Effector memory CD8-positive, alpha-beta T cell (primary cell): Measurements from ENCODE around the gene TMEM221.

Source experiments
- ATAC-seq: fragments of 150-1000 bp; cut with Tn5 transposase; replicated peaks from 2 replicates; pipeline ENCODE4 v1.10.0; 2021; ENCODE audit warnings: mild to moderate bottlenecking, moderate library complexity
- DNase-seq, 3 experiments: peaks; one replicate each; pipeline ENCODE4 v3.0.0; 2021
- H3K27ac Mint-ChIP-seq, 2 donors: one replicate each; pipeline ENCODE4 v1.8.0; 2022; ENCODE audit warnings: mild to moderate bottlenecking in 2 of 2, mixed read lengths in 2 of 2, moderate library complexity in 2 of 2
- H3K27me3 Mint-ChIP-seq, 2 donors: one replicate each; pipeline ENCODE4 v1.8.0; 2022; ENCODE audit warnings: mixed read lengths in 2 of 2
- H3K36me3 Mint-ChIP-seq: one replicate; pipeline ENCODE4 v1.8.0; 2022; ENCODE audit warnings: mild to moderate bottlenecking, moderate library complexity, mixed read lengths; ENCODE audit not compliant: insufficient read depth
- H3K4me1 Mint-ChIP-seq, 2 donors: one replicate each; pipeline ENCODE4 v1.8.0; 2022; ENCODE audit warnings: low read depth in 2 of 2, mixed read lengths in 2 of 2
- H3K4me3 Mint-ChIP-seq, 2 donors: one replicate each; pipeline ENCODE4 v1.8.0; 2022; ENCODE audit warnings: mild to moderate bottlenecking in 2 of 2, mixed read lengths in 2 of 2, moderate library complexity in 2 of 2
- H3K9me3 Mint-ChIP-seq, 2 donors: one replicate each; pipeline ENCODE4 v1.8.0; 2022; ENCODE audit warnings: mixed read lengths in 2 of 2

Gene TMEM221

GRCh38 chr19:17401628-17402027, 46.8 kb downstream of the TMEM221 start:
- Mint-ChIP-seq H3K36me3 (peaks cover 34% of the 10 kb centered on the region), H3K27ac (no peak overlapping the region), H3K9me3 (no peaks in the 10 kb centered on the region), H3K4me1 (peaks cover 23 to 28% of the 10 kb centered on the region in 2 donors), H3K27me3 (no peaks in the 10 kb centered on the region), H3K4me3 (no peak overlapping the region)
- ATAC-seq, result no peak
- DNase-seq, result no peak

- Mint-ChIP-seq H3K27ac (peak overlapping the region in 1 of 2 donors; percentile 62), H3K4me1 (peaks cover 9 to 18% of the 10 kb centered on the region in 2 donors), H3K4me3 (no peak overlapping the region), H3K27me3 (no peaks in the 10 kb centered on the region), H3K36me3 (peaks cover 34% of the 10 kb centered on the region), H3K9me3 (no peaks in the 10 kb centered on the region)
- DNase-seq (no peak), ATAC-seq (no peak)
These were observed 49.5 kb downstream of the TMEM221 start for GRCh38 chr19:17398902-17399527.

- Mint-ChIP-seq H3K27ac (peak overlapping the region in 1 of 2 donors; percentile 75), H3K36me3 (peaks cover 11% of the 10 kb centered on the region), H3K9me3 (no peaks in the 10 kb centered on the region), H3K4me3 (peak overlapping the region in 1 of 2 donors; percentile 46), H3K4me1 (peaks cover 19 to 20% of the 10 kb centered on the region in 2 donors), H3K27me3 (no peaks in the 10 kb centered on the region)
- ATAC-seq (no peak), DNase-seq (peak in 2 of 3 experiments; percentile 41 to 52)
These were observed 53.5 kb downstream of the TMEM221 start for GRCh38 chr19:17394891-17395415.

- no peak for DNase-seq
- no peaks in the 10 kb centered on the region for H3K9me3 Mint-ChIP-seq
- no peak for ATAC-seq
- peaks cover 19 to 20% of the 10 kb centered on the region in 2 donors for H3K4me1 Mint-ChIP-seq
- H3K27me3 Mint-ChIP-seq, result no peaks in the 10 kb centered on the region
- peaks cover 10% of the 10 kb centered on the region for H3K36me3 Mint-ChIP-seq
- H3K4me3 Mint-ChIP-seq, result peak within 1 kb of the TSS in 1 of 2 donors; percentile 23
- H3K27ac Mint-ChIP-seq, result peak within 1 kb of the TSS in 1 of 2 donors; percentile 75
These were observed 54.6 kb downstream of the TMEM221 start, which contains the start of gene CCDC194 for GRCh38 chr19:17393914-17394313. Gene CCDC194 (minus strand): TSS chr19:17394196. CDS start chr19:17394158, 38 bp downstream.

GRCh38 chr19:17393002-17393401, 55.5 kb downstream of the TMEM221 start:
- ATAC-seq (no peak), DNase-seq (no peak)
- H3K4me3 Mint-ChIP-seq, result peak overlapping the region in 1 of 2 donors; percentile 23
- no peaks in the 10 kb centered on the region for H3K27me3 Mint-ChIP-seq
- H3K9me3 Mint-ChIP-seq, result no peaks in the 10 kb centered on the region
- peaks cover 19 to 20% of the 10 kb centered on the region in 2 donors for H3K4me1 Mint-ChIP-seq
- peaks cover 3% of the 10 kb centered on the region for H3K36me3 Mint-ChIP-seq
- no peak overlapping the region for H3K27ac Mint-ChIP-seq

GRCh38 chr19:17391371-17392151, 56.9 kb downstream of the TMEM221 start:
- H3K4me1 Mint-ChIP-seq, result peaks cover 19 to 20% of the 10 kb centered on the region in 2 donors
- no peaks in the 10 kb centered on the region for H3K9me3 Mint-ChIP-seq
- H3K4me3 Mint-ChIP-seq, result peak overlapping the region; percentile 84 to 91
- no peak for ATAC-seq
- H3K36me3 Mint-ChIP-seq, result peaks cover 4% of the 10 kb centered on the region
- no peak for DNase-seq
- H3K27me3 Mint-ChIP-seq, result no peaks in the 10 kb centered on the region
- H3K27ac Mint-ChIP-seq, result no peak overlapping the region

GRCh38 chr19:17390665-17391370, 57.6 kb downstream of the TMEM221 start:
- H3K27me3 Mint-ChIP-seq, result no peaks in the 10 kb centered on the region
- peak; percentile 78 to 86 (median 86) for DNase-seq
- H3K36me3 Mint-ChIP-seq, result peaks cover 4% of the 10 kb centered on the region
- peak overlapping the region; percentile 24 to 74 for H3K27ac Mint-ChIP-seq
- peak; percentile 99 for ATAC-seq
- H3K4me3 Mint-ChIP-seq, result peak overlapping the region; percentile 84 to 91
- peaks cover 19 to 20% of the 10 kb centered on the region in 2 donors for H3K4me1 Mint-ChIP-seq
- H3K9me3 Mint-ChIP-seq, result no peaks in the 10 kb centered on the region

- peak overlapping the region; percentile 24 to 74 for H3K27ac Mint-ChIP-seq
- DNase-seq (no peak), ATAC-seq (no peak)
- no peaks in the 10 kb centered on the region for H3K9me3 Mint-ChIP-seq
- peak overlapping the region; percentile 84 to 91 for H3K4me3 Mint-ChIP-seq
- H3K36me3 Mint-ChIP-seq, result peaks cover 4% of the 10 kb centered on the region
- peaks cover 15 to 18% of the 10 kb centered on the region in 2 donors for H3K4me1 Mint-ChIP-seq
- H3K27me3 Mint-ChIP-seq, result no peaks in the 10 kb centered on the region
These were observed 58.4 kb downstream of the TMEM221 start for GRCh38 chr19:17389957-17390664.

GRCh38 chr19:17389288-17389687, 59.2 kb downstream of the TMEM221 start:
- peaks cover 13% of the 10 kb centered on the region in 2 donors for H3K4me1 Mint-ChIP-seq
- DNase-seq (no peak), ATAC-seq (no peak)
- H3K27ac Mint-ChIP-seq, result no peak overlapping the region
- no peaks in the 10 kb centered on the region for H3K27me3 Mint-ChIP-seq
- H3K9me3 Mint-ChIP-seq, result no peaks in the 10 kb centered on the region
- H3K4me3 Mint-ChIP-seq, result no peak overlapping the region
- H3K36me3 Mint-ChIP-seq, result peaks cover 4% of the 10 kb centered on the region

- H3K36me3 Mint-ChIP-seq, result peaks cover 4% of the 10 kb centered on the region
- ATAC-seq (peak; percentile 45), DNase-seq (peak; percentile 43 to 54 (median 47))
- H3K27ac Mint-ChIP-seq, result no peak overlapping the region
- H3K9me3 Mint-ChIP-seq, result no peaks in the 10 kb centered on the region
- no peak overlapping the region for H3K4me3 Mint-ChIP-seq
- H3K27me3 Mint-ChIP-seq, result no peaks in the 10 kb centered on the region
- peaks cover 5% of the 10 kb centered on the region in 2 donors for H3K4me1 Mint-ChIP-seq
These were observed 62.4 kb downstream of the TMEM221 start for GRCh38 chr19:17385878-17386611.
